ENCODE measurements around the gene COX4I1. TPM values are rescaled to one million over a fixed set of nuclear protein-coding genes. Genes with fewer than 3 reads are reported as not detected.

The COX4I1 gene
- total RNA-seq, 1 experiment from 2014 or later: 373 TPM

Other genes starting within 250 kb of the COX4I1 start
- gene GSE1, start 186.4 kb upstream of the COX4I1 start, total RNA-seq (2014; rRNA removed): 10.9 and 14.3 TPM in 2 replicates
- 33.1 and 38.6 TPM in 2 replicates for gene GINS2, start 110.7 kb upstream of the COX4I1 start, total RNA-seq (2014; rRNA removed)
- not detected in 2 replicates for gene C16orf74, start 48.6 kb upstream of the COX4I1 start, total RNA-seq (2014; rRNA removed)
- gene EMC8, start 151 bp upstream of the COX4I1 start, total RNA-seq (2014; rRNA removed): 50.1 and 62.1 TPM in 2 replicates
- gene IRF8, start 99.5 kb downstream of the COX4I1 start, total RNA-seq (2014; rRNA removed): not detected in 2 replicates